ENCODE data around the gene CNKSR1. TPM values are rescaled to one million over a fixed set of nuclear protein-coding genes. Genes with fewer than 3 reads are reported as not detected.

Gene CNKSR1
- total RNA-seq, 6 experiments from 2014 or later, result 0.19 to 0.57 (median 0.33) TPM

GRCh38 chr1:26184086-26184485 is 6.8 kb downstream of the CNKSR1 start:
- DNase-seq, result no peak
- H3K27me3 Mint-ChIP-seq (ENCODE audit: insufficient read depth), result peaks cover 16% of the 10 kb centered on the region

GRCh38 chr1:26184883-26185282 is 7.6 kb downstream of the CNKSR1 start:
- no peak for DNase-seq
- Mint-ChIP-seq H3K27ac (no peak overlapping the region), H3K9me3 (no peaks in the 10 kb centered on the region), H3K4me3 (no peak overlapping the region), H3K27me3 (ENCODE audit: insufficient read depth) (peaks cover 16% of the 10 kb centered on the region), H3K4me1 (ENCODE audit: low read depth) (no peaks in the 10 kb centered on the region), H3K36me3 (ENCODE audit: low read depth) (no peaks in the 10 kb centered on the region)
- TF ChIP-seq CTCF (IDR thresholded peaks at IDR 0.05), result no peak

More at GRCh38 chr1:26184086-26184485, 6.8 kb downstream of the CNKSR1 start:
- no peak overlapping the region for H3K27ac Mint-ChIP-seq
- TF ChIP-seq CTCF (IDR thresholded peaks at IDR 0.05), result no peak
- no peaks in the 10 kb centered on the region for H3K36me3 Mint-ChIP-seq (ENCODE audit: low read depth)
- no peak overlapping the region for H3K4me3 Mint-ChIP-seq
- no peaks in the 10 kb centered on the region for H3K4me1 Mint-ChIP-seq (ENCODE audit: low read depth)
- no peaks in the 10 kb centered on the region for H3K9me3 Mint-ChIP-seq

GRCh38 chr1:26187882-26188281 is 10.6 kb downstream of the CNKSR1 start:
- H3K4me1 Mint-ChIP-seq (ENCODE audit: low read depth), result no peaks in the 10 kb centered on the region

GRCh38 chr1:26188477-26188876 is 11.2 kb downstream of the CNKSR1 start:
- Mint-ChIP-seq H3K27me3 (ENCODE audit: insufficient read depth) (peaks cover 23% of the 10 kb centered on the region), H3K27ac (no peak overlapping the region), H3K4me3 (no peak overlapping the region), H3K36me3 (ENCODE audit: low read depth) (no peaks in the 10 kb centered on the region), H3K4me1 (ENCODE audit: low read depth) (no peaks in the 10 kb centered on the region), H3K9me3 (no peaks in the 10 kb centered on the region)
- DNase-seq, result no peak
- no peak for TF ChIP-seq CTCF (IDR thresholded peaks at IDR 0.05)

More at GRCh38 chr1:26187882-26188281, 10.6 kb downstream of the CNKSR1 start:
- no peak for DNase-seq
- H3K9me3 Mint-ChIP-seq, result no peaks in the 10 kb centered on the region
- no peak overlapping the region for H3K4me3 Mint-ChIP-seq
- no peak for TF ChIP-seq CTCF (IDR thresholded peaks at IDR 0.05)
- H3K27me3 Mint-ChIP-seq (ENCODE audit: insufficient read depth), result peaks cover 20% of the 10 kb centered on the region
- no peak overlapping the region for H3K27ac Mint-ChIP-seq
- no peaks in the 10 kb centered on the region for H3K36me3 Mint-ChIP-seq (ENCODE audit: low read depth)

- no peaks in the 10 kb centered on the region for H3K4me1 Mint-ChIP-seq (ENCODE audit: low read depth)
- TF ChIP-seq CTCF (IDR thresholded peaks at IDR 0.05), result no peak
- no peak overlapping the region for H3K27ac Mint-ChIP-seq
- H3K36me3 Mint-ChIP-seq (ENCODE audit: low read depth), result no peaks in the 10 kb centered on the region
- H3K27me3 Mint-ChIP-seq (ENCODE audit: insufficient read depth), result peaks cover 26% of the 10 kb centered on the region
- DNase-seq, result no peak
- no peak overlapping the region for H3K4me3 Mint-ChIP-seq
- H3K9me3 Mint-ChIP-seq, result no peaks in the 10 kb centered on the region
These were observed 12.0 kb downstream of the CNKSR1 start for GRCh38 chr1:26189331-26189730.

GRCh38 chr1:26189751-26190275 is 12.5 kb downstream of the CNKSR1 start:
- H3K4me1 Mint-ChIP-seq (ENCODE audit: low read depth), result no peaks in the 10 kb centered on the region
- no peak for DNase-seq
- no peak for TF ChIP-seq CTCF (IDR thresholded peaks at IDR 0.05)
- H3K9me3 Mint-ChIP-seq, result no peaks in the 10 kb centered on the region
- H3K27ac Mint-ChIP-seq, result no peak overlapping the region
- H3K4me3 Mint-ChIP-seq, result no peak overlapping the region
- H3K27me3 Mint-ChIP-seq (ENCODE audit: insufficient read depth), result peaks cover 30% of the 10 kb centered on the region
- H3K36me3 Mint-ChIP-seq (ENCODE audit: low read depth), result no peaks in the 10 kb centered on the region
